K562 (cell line): ENCODE results near the gene RPS6KA2. TPM values are rescaled to one million over a fixed set of nuclear protein-coding genes. Genes with fewer than 3 reads are reported as not detected.

Experiments
- ATAC-seq: fragments of 200-7000 bp; cut with Tn5 transposase; 3 replicates; pipeline ENCODE4 v1.9.1; 2020; ENCODE audit warnings: moderate library complexity
- BruUV-seq: library from RNA; stranded (reverse); fragments of 400-500 nt; replicated peaks from 2 replicates; lab custom pipeline; 2021; lab: Mats Ljungman, UMichigan
- CTCF ChIA-PET: fragments of 300-600 bp; formaldehyde crosslinking; extraction: SDS; loops from one replicate; lab custom pipeline; 2021; ENCODE audit warnings: low intra/inter-chr PET ratio; lab: Yijun Ruan, JAX
- POLR2A ChIA-PET: fragments of 300-600, 350-650 bp; sonication (Branson Sonifier 250); formaldehyde crosslinking; extraction: SDS; loops from one replicate; lab custom pipeline; 2021; ENCODE audit warnings: antibody characterized with exemption, inconsistent platforms; lab: Yijun Ruan, JAX
- DNase-seq, 4 experiments: peaks; one replicate each; pipeline versions ENCODE4 v3.0.0 to v3.0.0-alpha.2; 2011 to 2018; ENCODE audit warnings: low spot score in 3 of 4, mixed read lengths in 3 of 4; ENCODE audit errors: extremely low read depth in 1 of 4
- FAIRE-seq: peaks from 2 replicates; lab custom pipeline; 2011; peaks lifted over from hg19 to GRCh38; lab: Jason Lieb, UNC
- H2AFZ ChIP-seq: 2 replicates; pipeline ENCODE4 v1.6.0; 2011; ENCODE audit warnings: low read depth, low read length, control low read depth, inconsistent platforms
- H3K27ac ChIP-seq: fragments of 200-600 bp; 3 replicates; pipeline ENCODE4 v1.8.0; 2011; ENCODE audit warnings: low read depth, mild to moderate bottlenecking, control low read depth, inconsistent platforms, low read length, moderate library complexity, mixed read lengths; ENCODE audit errors: extremely low read depth
- H3K27me3 ChIP-seq, 2 experiments: fragments of 300-600 bp in 1 of 2; 2 replicates in 1 of 2; 3 replicates in 1 of 2; pipeline versions ENCODE4 v1.6.0 to v1.8.0; 2011; ENCODE audit warnings: inconsistent platforms in 2 of 2, low read length in 2 of 2, mild to moderate bottlenecking in 1 of 2, mixed read lengths in 1 of 2, moderate library complexity in 1 of 2; ENCODE audit not compliant: control insufficient read depth in 2 of 2, insufficient read depth in 2 of 2
- H3K36me3 ChIP-seq: fragments of 300-600 bp; 3 replicates; pipeline ENCODE4 v1.8.0; 2011; ENCODE audit warnings: mild to moderate bottlenecking, low read length, inconsistent platforms; ENCODE audit not compliant: control insufficient read depth, insufficient read depth
- H3K4me1 ChIP-seq, 2 experiments: fragments of 200-600 bp in 1 of 2; replicated peaks in 1 of 2; 2 replicates in 1 of 2; 3 replicates in 1 of 2; pipeline versions ENCODE4 v1.5.1 to v1.8.0; 2011; ENCODE audit warnings: inconsistent platforms in 2 of 2, low read length in 2 of 2, mild to moderate bottlenecking in 1 of 2, mixed read lengths in 1 of 2, moderate library complexity in 1 of 2; ENCODE audit not compliant: control insufficient read depth in 2 of 2, insufficient read depth in 2 of 2
- H3K4me2 ChIP-seq: 2 replicates; pipeline ENCODE4 v1.6.1; 2011; ENCODE audit warnings: low read length, control low read depth, inconsistent platforms, mixed read lengths; ENCODE audit not compliant: insufficient read depth
- H3K4me3 ChIP-seq: fragments of 200-600 bp; sonication (generic), shearing (Covaris generic); 2 replicates; pipeline ENCODE4 v1.5.1; 2016; ENCODE audit warnings: control low read depth, inconsistent platforms
- H3K79me2 ChIP-seq: fragments of 200-600 bp; 3 replicates; pipeline ENCODE4 v1.8.0; 2011; ENCODE audit warnings: low read length, inconsistent platforms; ENCODE audit not compliant: control insufficient read depth, insufficient read depth
- H3K9ac ChIP-seq, 2 experiments: 2 replicates each; pipeline versions ENCODE4 v1.6.0 to v1.6.1; 2011; ENCODE audit warnings: low read depth in 2 of 2, low read length in 2 of 2, control low read depth in 1 of 2, inconsistent platforms in 1 of 2, mild to moderate bottlenecking in 1 of 2, mixed read lengths in 1 of 2; ENCODE audit not compliant: insufficient read depth in 1 of 2
- H3K9me1 ChIP-seq: one replicate; pipeline ENCODE4 v1.6.0; 2011; ENCODE audit warnings: inconsistent platforms, mild to moderate bottlenecking, low read length, moderate library complexity; ENCODE audit not compliant: control insufficient read depth, insufficient read depth
- H3K9me3 ChIP-seq: replicated peaks from 2 replicates; pipeline ENCODE4 v1.5.1; 2011; ENCODE audit warnings: low read depth, low read length, inconsistent platforms; ENCODE audit not compliant: control insufficient read depth, insufficient read depth
- H4K20me1 ChIP-seq: replicated peaks from 2 replicates; pipeline ENCODE4 v1.6.1; 2011; ENCODE audit warnings: low read length, inconsistent platforms, mixed read lengths; ENCODE audit not compliant: control insufficient read depth, insufficient read depth
- C11orf30 ChIP-seq: fragments of 450-650 bp; IDR thresholded peaks from 2 replicates; pipeline ENCODE4 v1.6.1; 2016; ENCODE audit warnings: low read depth, mild to moderate bottlenecking
- CBX8 ChIP-seq: fragments of 200-600 bp; sonication (generic); IDR thresholded peaks from 2 replicates; pipeline ENCODE4 v1.6.1; 2012; ENCODE audit warnings: borderline replicate concordance, mixed run types, low read depth, mild to moderate bottlenecking, moderate library complexity, mixed read lengths, low read length, control low read depth, inconsistent platforms; ENCODE audit not compliant: poor library complexity, severe bottlenecking; ENCODE audit errors: extremely low read depth
- CHD7 ChIP-seq: fragments of 200-600 bp; sonication (generic); IDR thresholded peaks from one replicate; pipeline ENCODE4 v1.6.1; 2012; ENCODE audit warnings: mild to moderate bottlenecking, low read depth, low read length, inconsistent platforms
- FOXO4 ChIP-seq: fragments of 450-650 bp; formaldehyde crosslinking; IDR thresholded peaks from 2 replicates; pipeline ENCODE4 v1.4.0; 2020; ENCODE audit warnings: mild to moderate bottlenecking, moderate library complexity
- ZSCAN32 ChIP-seq: fragments of 450-650 bp; formaldehyde crosslinking; IDR thresholded peaks from 2 replicates; pipeline ENCODE4 v1.4.0; 2020; ENCODE audit warnings: mild to moderate bottlenecking, moderate library complexity
- WGBS: fragments of 100-300 bp; shearing (Covaris generic); methylation state at CpG from one replicate; pipeline ENCODE4 v1.1.6; 2016; ENCODE audit warnings: low coverage, mixed read lengths; ENCODE audit not compliant: insufficient coverage; ENCODE audit errors: missing lambda C conversion rate; 5-methylcytosine and 5-hydroxymethylcytosine counted together
- in situ Hi-C: fragments of 300-500 bp; cut with MboI; formaldehyde crosslinking; loops from 4 replicates; pipeline ENCODE4 v1.15.0; 2018; ENCODE audit warnings: inconsistent platforms, mixed read lengths
- intact Hi-C: fragments of 100-400 bp; cut with micrococcal nuclease; formaldehyde crosslinking; loops from 2 replicates; pipeline ENCODE4 v1.14.2; 2022
- polyA plus RNA-seq, 8 experiments: library from polyadenylated mRNA; depleted of rRNA in 4 of 8; stranded (reverse) in 5 of 8; unstranded in 3 of 8; fragments of >200 nt; fragmentation: Nextera tagmentation in 2 of 8; fragmentation: Illumina TruSeq in 1 of 8; extraction: Ambion mirVana in 2 of 8; extraction: Trizol in 1 of 8; gene quantifications; 2 replicates each; pipeline versions ENCODE4 v1.2.1 to v1.2.3, GENCODE V29; 2011 to 2014; ENCODE audit warnings: inconsistent platforms in 1 of 8, missing spikeins in 1 of 8
- total RNA-seq, 7 experiments: library from RNA; depleted of rRNA in 6 of 7; stranded (reverse); fragments of >200 nt in 6 of 7; fragmentation: Illumina TruSeq in 2 of 7; extraction: Trizol in 2 of 7; gene quantifications; 2 replicates each; pipeline versions ENCODE4 v1.2.1 to v1.2.3, GENCODE V29; 2011 to 2021; ENCODE audit warnings: low replicate concordance in 1 of 7

The RPS6KA2 gene
- total and polyA plus RNA-seq, 9 of the 15 experiments (the other 6 are each of a cell fraction or from before 2014, with no cell fraction given) = 0.29 to 1.00 (median 0.53) TPM

- no peak overlapping the region for H3K27ac ChIP-seq
- CTCF ChIA-PET = no interaction called here
- no peak for FAIRE-seq
- H3K9me3 ChIP-seq = no peaks in the 10 kb centered on the region
- H3K9me1 ChIP-seq = no peaks in the 10 kb centered on the region
- in situ Hi-C loops = no loop called here
- no peaks in the 10 kb centered on the region for H4K20me1 ChIP-seq
- intact Hi-C loops = no loop called here
- no peak for DNase-seq
- H3K4me1 ChIP-seq = no peaks in the 10 kb centered on the region
- H3K9ac ChIP-seq = no peak overlapping the region
- no peak overlapping the region for H3K4me3 ChIP-seq
- no peaks in the 10 kb centered on the region for H3K79me2 ChIP-seq
- H3K4me2 ChIP-seq = no peak overlapping the region
- POLR2A ChIA-PET = interaction anchor here (0.6 to 1.2 kb wide), 2 partner anchors 9 to 420 kb away, joined by 3 read pairs; no protein-coding TSS in a partner anchor
- ATAC-seq = no peak
- no peaks in the 10 kb centered on the region for H3K36me3 ChIP-seq
- H2AFZ ChIP-seq = no peak overlapping the region
- no peak for TF ChIP-seq CHD7
- no peak for TF ChIP-seq ZSCAN32 (CRISPR knock-in tag)
- no peak for TF ChIP-seq CBX8
- no peak for TF ChIP-seq FOXO4 (CRISPR knock-in tag)
- no peak for TF ChIP-seq C11orf30
- TF ChIP-seq, all 486 proteins: peak for 0
- H3K27me3 ChIP-seq = peaks cover 16 to 52% of the 10 kb centered on the region in 2 experiments
- no TSS peak for BruUV-seq
- 0% methylated on average over 5 of the region's 5 CpGs for WGBS
Measured at GRCh38 chr6:166664135-166664534, 37.1 kb upstream of the RPS6KA2 start.
